Liver (tissue), 9 donors: ENCODE measurements around the gene CALHM3. TPM values are rescaled to one million over a fixed set of nuclear protein-coding genes. Genes with fewer than 3 reads are reported as not detected.

ENCODE experiments used
- DNase-seq: peaks from one replicate; pipeline ENCODE4 v3.0.0-alpha.2; 2017; ENCODE audit warnings: low spot score
- H3K27ac ChIP-seq, 2 donors: one replicate each; pipeline ENCODE4 v1.7.0; 2013; ENCODE audit warnings: inconsistent platforms in 2 of 2, low read length in 2 of 2, control low read depth in 1 of 2, low read depth in 1 of 2, mild to moderate bottlenecking in 1 of 2
- H3K27me3 ChIP-seq, 4 donors: one replicate each; pipeline versions ENCODE4 v1.6.1 to v1.7.0; 2013; ENCODE audit warnings: low read length in 3 of 4, inconsistent platforms in 1 of 4, mild to moderate bottlenecking in 1 of 4, moderate library complexity in 1 of 4; ENCODE audit not compliant: control insufficient read depth in 4 of 4, insufficient read depth in 4 of 4
- H3K36me3 ChIP-seq, 4 donors: one replicate each; pipeline versions ENCODE4 v1.6.1 to v1.7.0; 2013; ENCODE audit warnings: low read length in 3 of 4, mild to moderate bottlenecking in 3 of 4, low read depth in 1 of 4, moderate library complexity in 1 of 4; ENCODE audit not compliant: control insufficient read depth in 4 of 4, insufficient read depth in 3 of 4
- H3K4me1 ChIP-seq, 4 donors: one replicate each; pipeline versions ENCODE4 v1.6.1 to v1.7.0; 2013; ENCODE audit warnings: low read length in 3 of 4, mild to moderate bottlenecking in 3 of 4, moderate library complexity in 1 of 4; ENCODE audit not compliant: control insufficient read depth in 4 of 4, insufficient read depth in 4 of 4
- H3K4me3 ChIP-seq, 3 donors: one replicate each; pipeline versions ENCODE4 v1.6.1 to v1.7.0; 2013; ENCODE audit warnings: low read length in 3 of 3, control low read depth in 1 of 3, low read depth in 1 of 3, mild to moderate bottlenecking in 1 of 3
- H3K9ac ChIP-seq, 2 donors: one replicate each; pipeline ENCODE4 v1.7.0; 2013; ENCODE audit warnings: low read length in 2 of 2, mild to moderate bottlenecking in 2 of 2, moderate library complexity in 2 of 2, control low read depth in 1 of 2, low read depth in 1 of 2
- H3K9me3 ChIP-seq, 4 donors: one replicate each; pipeline versions ENCODE4 v1.6.1 to v1.7.0; 2013; ENCODE audit warnings: low read length in 3 of 4; ENCODE audit not compliant: control insufficient read depth in 4 of 4
- ATF3 ChIP-seq: IDR thresholded peaks from 2 replicates; pipeline ENCODE4 v1.6.1; 2016; ENCODE audit warnings: antibody characterized with exemption
- EGR1 ChIP-seq, 2 donors: IDR thresholded peaks; 2 replicates each; pipeline ENCODE4 v1.6.1; 2016 to 2018; ENCODE audit warnings: antibody characterized with exemption in 2 of 2, low read depth in 2 of 2
- FOXA1 ChIP-seq: IDR thresholded peaks from 2 replicates; pipeline ENCODE4 v1.6.1; 2016; ENCODE audit warnings: antibody characterized with exemption
- FOXA2 ChIP-seq: IDR thresholded peaks from 2 replicates; pipeline ENCODE4 v1.6.1; 2016; ENCODE audit warnings: antibody characterized with exemption
- GABPA ChIP-seq, 2 donors: IDR thresholded peaks in 1 of 2; conservative IDR thresholded peaks in 1 of 2; 2 replicates each; pipeline ENCODE4 v1.6.1; 2016; ENCODE audit warnings: antibody characterized with exemption in 2 of 2, mild to moderate bottlenecking in 1 of 2, moderate library complexity in 1 of 2
- HNF4A ChIP-seq, 2 donors: conservative IDR thresholded peaks; 2 replicates each; pipeline ENCODE4 v1.6.1; 2016; ENCODE audit warnings: antibody characterized with exemption in 2 of 2, mild to moderate bottlenecking in 2 of 2
- HNF4G ChIP-seq: IDR thresholded peaks from 2 replicates; pipeline ENCODE4 v1.6.1; 2016; ENCODE audit warnings: antibody characterized with exemption
- JUND ChIP-seq, 2 donors: IDR thresholded peaks; 2 replicates each; pipeline ENCODE4 v1.6.1; 2016; ENCODE audit warnings: antibody characterized with exemption in 2 of 2
- NR2F2 ChIP-seq: IDR thresholded peaks from 2 replicates; pipeline ENCODE4 v1.6.1; 2016; ENCODE audit warnings: antibody characterized with exemption
- RAD21 ChIP-seq, 2 donors: IDR thresholded peaks; 2 replicates each; pipeline ENCODE4 v1.6.1; 2016; ENCODE audit warnings: antibody characterized with exemption in 2 of 2, mild to moderate bottlenecking in 2 of 2
- REST ChIP-seq: IDR thresholded peaks from 2 replicates; pipeline ENCODE4 v1.6.1; 2016; ENCODE audit warnings: antibody characterized with exemption, mild to moderate bottlenecking
- RXRA ChIP-seq, 2 donors: IDR thresholded peaks; 2 replicates each; pipeline ENCODE4 v1.6.1; 2017 to 2018; ENCODE audit warnings: antibody characterized with exemption in 2 of 2, mild to moderate bottlenecking in 1 of 2
- SP1 ChIP-seq: IDR thresholded peaks from 2 replicates; pipeline ENCODE4 v1.6.1; 2018; ENCODE audit warnings: antibody characterized with exemption, mild to moderate bottlenecking
- TAF1 ChIP-seq: conservative IDR thresholded peaks from 2 replicates; pipeline ENCODE4 v1.6.1; 2016; ENCODE audit warnings: antibody characterized with exemption, mild to moderate bottlenecking
- YY1 ChIP-seq: IDR thresholded peaks from 2 replicates; pipeline ENCODE4 v1.6.1; 2016; ENCODE audit warnings: antibody characterized with exemption, mild to moderate bottlenecking
- ZBTB33 ChIP-seq: IDR thresholded peaks from 2 replicates; pipeline ENCODE4 v1.6.1; 2016; ENCODE audit warnings: antibody characterized with exemption
- WGBS: extraction: QIAGEN DNeasy Blood & Tissue Kit; methylation state at CpG from one replicate; pipeline ENCODE4 v1.1.7; 2013; 5-methylcytosine and 5-hydroxymethylcytosine counted together
- polyA plus RNA-seq, 2 donors: library from polyadenylated mRNA; stranded (reverse) in 1 of 2; unstranded in 1 of 2; fragments of 200-250 nt in 1 of 2; fragments of >200 nt in 1 of 2; fragmentation: Nextera tagmentation in 1 of 2; extraction: Ambion mirVana in 1 of 2; gene quantifications; one replicate each; pipeline versions ENCODE4 v1.2.1 to v1.2.3, GENCODE V29; 2013 to 2015
- total RNA-seq, 2 donors: library from RNA; depleted of rRNA; stranded (reverse); fragments of >200 nt; gene quantifications; one replicate each; pipeline ENCODE4 v1.2.3, GENCODE V29; 2014
- TF ChIP-seq, protein P1 (sequence below): IDR thresholded peaks from 2 replicates; pipeline ENCODE4 v1.6.1; 2016; ENCODE audit warnings: antibody characterized with exemption
- donor health status: healthy.
- donor health status: healthy.
- donor health status: healthy.
- donor health status: healthy.
- donor health status: healthy.

Gene CALHM3
- total and polyA plus RNA-seq, 4 donors: 0.14 TPM; not detected in 3

DNA sequence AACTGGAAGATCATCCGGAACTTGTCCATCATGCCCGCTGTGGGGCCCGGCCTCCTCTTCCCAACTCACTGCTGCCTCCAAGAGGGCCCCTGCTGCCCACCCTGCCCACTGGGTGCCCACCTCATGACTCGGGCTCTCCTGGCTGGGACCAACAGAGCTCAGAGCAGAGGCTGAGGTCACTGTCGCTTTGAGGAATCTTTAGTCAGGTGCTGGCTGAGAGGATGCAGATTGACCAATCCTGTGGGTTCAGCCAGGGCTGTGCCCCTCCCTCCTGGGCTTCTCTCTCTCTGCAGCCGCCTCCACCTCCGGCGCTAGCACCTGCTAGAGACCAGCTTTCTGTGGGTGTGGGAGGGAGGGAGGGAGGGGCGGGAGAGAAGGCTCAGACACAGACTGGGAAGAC lies 20.3 kb downstream of the CALHM3 start, which contains the start of gene CALHM1:
TSS of gene CALHM1 (minus strand) at position 181 of the 400 bp plus-strand sequence. CDS start at position 32, 149 bp downstream.
- WGBS: 71% methylated on average over 9 of the region's 9 CpGs
- H3K36me3 ChIP-seq: no peaks in the 10 kb centered on the region
- no peak within 1 kb of the TSS for H3K4me3 ChIP-seq
- no peaks in the 10 kb centered on the region for H3K4me1 ChIP-seq
- no peaks in the 10 kb centered on the region for H3K9me3 ChIP-seq
- H3K27ac ChIP-seq: no peak within 1 kb of the TSS
- no peak within 1 kb of the TSS for H3K9ac ChIP-seq
- TF ChIP-seq NR2F2 (no peak), JUND (IDR thresholded peaks at IDR 0.05) (no peak), SP1 (no peak), FOXA1 (no peak), RAD21 (IDR thresholded peaks at IDR 0.05) (no peak), HNF4A (conservative IDR thresholded peaks at IDR 0.05) (no peak), ZBTB33 (no peak), EGR1 (IDR thresholded peaks at IDR 0.05; ENCODE audit: low read depth in 2 of 2) (no peak), FOXA2 (no peak), REST (no peak), HNF4G (no peak), GABPA (IDR thresholded peaks at IDR 0.05 in 1 of 2, conservative IDR thresholded peaks at IDR 0.05 in 1 of 2) (no peak), YY1 (no peak), ATF3 (no peak), TAF1 (no peak)
- TF ChIP-seq, protein P1, sequence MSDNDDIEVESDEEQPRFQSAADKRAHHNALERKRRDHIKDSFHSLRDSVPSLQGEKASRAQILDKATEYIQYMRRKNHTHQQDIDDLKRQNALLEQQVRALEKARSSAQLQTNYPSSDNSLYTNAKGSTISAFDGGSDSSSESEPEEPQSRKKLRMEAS: no peak
- no peak for DNase-seq
- H3K27me3 ChIP-seq: no peaks in the 10 kb centered on the region

DNA sequence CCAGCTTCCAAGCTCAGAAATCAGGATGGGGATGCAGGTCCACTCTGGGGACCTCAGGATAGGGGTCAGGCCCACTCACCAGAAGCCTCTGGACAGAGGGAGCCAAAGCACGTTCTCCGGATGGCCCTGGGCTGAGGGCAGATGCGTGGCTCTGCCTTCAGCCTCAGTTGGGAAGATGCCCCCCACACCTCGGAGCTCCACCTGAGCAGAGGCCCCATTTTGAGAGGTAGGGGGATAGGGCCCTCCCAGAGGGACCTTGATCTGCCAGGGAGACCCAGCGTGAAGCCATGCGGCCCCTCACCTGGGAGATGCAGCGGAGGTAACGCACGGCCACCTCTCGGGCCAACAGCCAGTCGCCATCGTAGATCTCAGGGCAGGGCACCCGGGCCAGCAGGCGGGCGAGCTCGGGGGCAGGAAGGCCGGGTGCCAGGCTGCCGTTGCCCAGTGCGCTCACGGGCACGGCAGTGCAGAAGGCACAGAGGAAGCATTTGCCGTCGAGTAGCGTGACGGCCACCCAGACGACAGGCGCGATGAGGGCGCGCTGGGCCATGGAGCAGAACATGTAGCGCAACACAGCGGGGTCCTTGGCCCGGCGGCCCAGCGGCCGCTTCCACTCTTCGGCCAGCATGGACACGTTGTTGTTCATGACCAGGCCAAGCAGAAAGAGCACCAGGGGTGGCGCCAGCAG lies 21.0 kb downstream of the CALHM3 start:
- 96% methylated on average over 39 of the region's 39 CpGs for WGBS
- H3K4me1 ChIP-seq: no peaks in the 10 kb centered on the region

More for the DNA sequence above, 21.0 kb downstream of the CALHM3 start:
- DNase-seq: no peak
- TF ChIP-seq NR2F2 (no peak), HNF4G (no peak), RAD21 (IDR thresholded peaks at IDR 0.05) (no peak), RXRA (IDR thresholded peaks at IDR 0.05) (no peak), REST (no peak), EGR1 (IDR thresholded peaks at IDR 0.05; ENCODE audit: low read depth in 2 of 2) (no peak), JUND (IDR thresholded peaks at IDR 0.05) (no peak), SP1 (no peak), FOXA2 (no peak), ZBTB33 (no peak), GABPA (IDR thresholded peaks at IDR 0.05 in 1 of 2, conservative IDR thresholded peaks at IDR 0.05 in 1 of 2) (no peak), TAF1 (no peak), ATF3 (no peak)
- H3K27ac ChIP-seq: no peak overlapping the region
- no peaks in the 10 kb centered on the region for H3K9me3 ChIP-seq
- H3K9ac ChIP-seq: no peak overlapping the region
- H3K4me3 ChIP-seq: no peak overlapping the region
- H3K27me3 ChIP-seq: no peaks in the 10 kb centered on the region
- no peaks in the 10 kb centered on the region for H3K36me3 ChIP-seq
